HFFc6 (cell line): ENCODE measurements around the gene TMEM154. TPM values are rescaled to one million over a fixed set of nuclear protein-coding genes. Genes with fewer than 3 reads are reported as not detected.

Experiments used
- DNase-seq: peaks from one replicate; pipeline ENCODE4 v3.0.0-alpha.2; 2018
- H3K27ac Mint-ChIP-seq: 2 replicates; pipeline ENCODE4 v1.8.0; 2020; ENCODE audit warnings: mild to moderate bottlenecking, mixed read lengths
- H3K27me3 Mint-ChIP-seq: 2 replicates; pipeline ENCODE4 v1.8.0; 2021; ENCODE audit warnings: mild to moderate bottlenecking, moderate library complexity, mixed read lengths; ENCODE audit not compliant: insufficient read depth
- H3K36me3 Mint-ChIP-seq: 2 replicates; pipeline ENCODE4 v1.8.0; 2021; ENCODE audit warnings: low read depth, mixed read lengths
- H3K4me1 Mint-ChIP-seq: 2 replicates; pipeline ENCODE4 v1.8.0; 2020; ENCODE audit warnings: low read depth, mixed read lengths
- H3K4me3 Mint-ChIP-seq: 2 replicates; pipeline ENCODE4 v1.8.0; 2020; ENCODE audit warnings: mild to moderate bottlenecking, moderate library complexity, mixed read lengths
- H3K9me3 Mint-ChIP-seq: 2 replicates; pipeline ENCODE4 v1.8.0; 2020; ENCODE audit warnings: mild to moderate bottlenecking, mixed read lengths
- total RNA-seq, 6 experiments: library from RNA; stranded (reverse); fragmentation: NEBNext Ultra II Directional; extraction: Animal tissue kit (Norgen Biotek cat#: 25700); gene quantifications; 2 replicates in 1 of 6; 3 replicates in 5 of 6; pipeline ENCODE4 v1.2.3, GENCODE V29; 2021
- TF ChIP-seq, protein P1 (sequence below): fragments of 200-600 bp; sonication (generic); IDR thresholded peaks from 2 replicates; pipeline ENCODE4 v1.5.0; 2021; ENCODE audit warnings: antibody characterized with exemption, mild to moderate bottlenecking

Gene TMEM154
- total RNA-seq, 6 experiments from 2014 or later = 0.23 to 4.0 (median 0.95) TPM

DNA sequence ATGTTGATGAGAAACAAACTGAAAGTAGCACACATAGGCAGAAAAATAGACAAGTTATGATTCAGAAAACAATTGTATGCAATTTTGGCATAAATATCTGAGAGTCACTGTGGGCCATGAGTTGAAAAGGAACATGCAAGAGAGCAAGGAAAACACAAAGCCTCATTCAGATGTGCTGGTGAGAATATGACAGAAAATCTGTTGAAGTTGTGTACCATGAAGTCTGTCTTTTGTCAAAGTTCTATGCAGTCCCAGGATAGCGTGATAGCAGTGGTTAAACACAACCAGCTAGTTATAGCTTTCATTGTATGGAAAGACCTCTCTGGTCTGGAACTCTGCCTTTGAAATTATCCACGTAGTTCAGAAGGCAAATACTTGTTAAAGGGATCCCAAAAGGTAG is 53.0 kb downstream of the TMEM154 start:
- TF ChIP-seq, protein P1, sequence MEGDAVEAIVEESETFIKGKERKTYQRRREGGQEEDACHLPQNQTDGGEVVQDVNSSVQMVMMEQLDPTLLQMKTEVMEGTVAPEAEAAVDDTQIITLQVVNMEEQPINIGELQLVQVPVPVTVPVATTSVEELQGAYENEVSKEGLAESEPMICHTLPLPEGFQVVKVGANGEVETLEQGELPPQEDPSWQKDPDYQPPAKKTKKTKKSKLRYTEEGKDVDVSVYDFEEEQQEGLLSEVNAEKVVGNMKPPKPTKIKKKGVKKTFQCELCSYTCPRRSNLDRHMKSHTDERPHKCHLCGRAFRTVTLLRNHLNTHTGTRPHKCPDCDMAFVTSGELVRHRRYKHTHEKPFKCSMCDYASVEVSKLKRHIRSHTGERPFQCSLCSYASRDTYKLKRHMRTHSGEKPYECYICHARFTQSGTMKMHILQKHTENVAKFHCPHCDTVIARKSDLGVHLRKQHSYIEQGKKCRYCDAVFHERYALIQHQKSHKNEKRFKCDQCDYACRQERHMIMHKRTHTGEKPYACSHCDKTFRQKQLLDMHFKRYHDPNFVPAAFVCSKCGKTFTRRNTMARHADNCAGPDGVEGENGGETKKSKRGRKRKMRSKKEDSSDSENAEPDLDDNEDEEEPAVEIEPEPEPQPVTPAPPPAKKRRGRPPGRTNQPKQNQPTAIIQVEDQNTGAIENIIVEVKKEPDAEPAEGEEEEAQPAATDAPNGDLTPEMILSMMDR = no peak
- Mint-ChIP-seq H3K27me3 (peaks cover 5% of the 10 kb centered on the region), H3K4me3 (no peak overlapping the region), H3K4me1 (no peaks in the 10 kb centered on the region; the same call in 1 of the 2 replicates), H3K27ac (no peak overlapping the region), H3K36me3 (no peaks in the 10 kb centered on the region), H3K9me3 (no peaks in the 10 kb centered on the region)
- DNase-seq = no peak

DNA sequence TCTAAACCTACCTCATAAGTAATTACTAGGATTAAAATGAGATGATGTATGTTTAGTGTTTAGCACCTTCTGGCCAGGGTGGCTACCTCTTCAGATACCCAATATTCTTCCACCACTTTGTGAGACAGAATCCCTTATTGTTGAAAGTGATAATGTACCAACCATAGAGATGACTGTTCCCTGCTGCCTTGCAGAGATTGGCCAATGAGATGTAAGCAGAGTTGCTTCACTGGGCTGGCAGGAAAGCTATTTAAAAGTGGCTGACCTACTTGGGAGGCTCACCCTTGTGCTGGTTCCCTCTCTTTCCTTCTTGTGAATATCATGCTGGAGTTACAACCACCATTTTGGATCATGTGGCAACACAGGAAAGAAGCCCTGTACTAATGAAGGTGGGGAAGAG is 58.9 kb downstream of the TMEM154 start:
- TF ChIP-seq, protein P1 = no peak
- no peak for DNase-seq
- H3K4me1 Mint-ChIP-seq = no peaks in the 10 kb centered on the region
- no peaks in the 10 kb centered on the region for H3K36me3 Mint-ChIP-seq
- no peak overlapping the region for H3K4me3 Mint-ChIP-seq
- no peak overlapping the region for H3K27ac Mint-ChIP-seq
- H3K27me3 Mint-ChIP-seq = peaks cover 33% of the 10 kb centered on the region
- no peaks in the 10 kb centered on the region for H3K9me3 Mint-ChIP-seq

DNA sequence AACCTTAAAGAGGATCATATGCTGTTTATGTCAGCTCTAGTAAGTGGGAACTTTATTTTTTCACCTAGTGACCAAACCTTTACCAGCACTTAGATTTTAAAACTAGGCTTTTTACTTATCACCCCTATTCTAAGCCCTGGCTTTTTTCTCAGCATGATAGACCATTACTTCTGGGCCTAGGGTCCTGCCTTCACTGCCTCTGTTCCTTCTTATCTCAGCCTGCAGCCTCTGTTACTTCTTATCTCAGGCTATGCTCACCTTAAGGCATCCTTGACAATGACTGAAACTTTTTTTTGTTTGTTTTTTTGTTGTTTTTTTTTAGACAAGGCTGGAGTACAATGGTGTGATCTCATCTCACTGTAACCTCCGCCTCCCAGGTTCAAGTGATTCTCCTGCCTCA is 59.6 kb downstream of the TMEM154 start:
- Mint-ChIP-seq H3K4me3 (no peak overlapping the region), H3K36me3 (no peaks in the 10 kb centered on the region), H3K4me1 (no peaks in the 10 kb centered on the region), H3K9me3 (no peaks in the 10 kb centered on the region), H3K27ac (no peak overlapping the region), H3K27me3 (peaks cover 40% of the 10 kb centered on the region)
- DNase-seq = no peak
- TF ChIP-seq, protein P1 = no peak

DNA sequence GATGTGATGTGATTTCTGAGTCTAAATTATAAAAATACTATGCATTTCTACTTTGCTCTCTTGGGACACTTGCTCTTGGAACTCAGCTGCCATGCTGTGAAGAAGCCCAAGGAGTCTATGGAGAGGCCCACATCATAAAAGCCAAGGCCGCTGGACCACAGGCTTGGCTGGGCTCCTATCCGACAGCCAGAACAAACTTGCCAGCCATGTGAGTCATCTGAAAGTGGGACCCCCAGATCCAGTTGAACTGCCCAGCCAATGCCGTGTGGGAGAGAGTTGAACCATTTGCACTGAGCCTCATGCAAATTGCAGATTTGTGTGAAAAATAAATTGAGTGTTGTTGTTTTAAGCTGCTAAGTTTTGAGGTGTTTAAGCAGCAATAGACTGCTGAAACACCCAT is 60.2 kb downstream of the TMEM154 start:
- no peak overlapping the region for H3K27ac Mint-ChIP-seq
- H3K27me3 Mint-ChIP-seq = peaks cover 47% of the 10 kb centered on the region
- H3K4me1 Mint-ChIP-seq = no peaks in the 10 kb centered on the region
- no peak for DNase-seq
- TF ChIP-seq, protein P1 = no peak
- no peak overlapping the region for H3K4me3 Mint-ChIP-seq
- no peaks in the 10 kb centered on the region for H3K36me3 Mint-ChIP-seq
- H3K9me3 Mint-ChIP-seq = no peaks in the 10 kb centered on the region

DNA sequence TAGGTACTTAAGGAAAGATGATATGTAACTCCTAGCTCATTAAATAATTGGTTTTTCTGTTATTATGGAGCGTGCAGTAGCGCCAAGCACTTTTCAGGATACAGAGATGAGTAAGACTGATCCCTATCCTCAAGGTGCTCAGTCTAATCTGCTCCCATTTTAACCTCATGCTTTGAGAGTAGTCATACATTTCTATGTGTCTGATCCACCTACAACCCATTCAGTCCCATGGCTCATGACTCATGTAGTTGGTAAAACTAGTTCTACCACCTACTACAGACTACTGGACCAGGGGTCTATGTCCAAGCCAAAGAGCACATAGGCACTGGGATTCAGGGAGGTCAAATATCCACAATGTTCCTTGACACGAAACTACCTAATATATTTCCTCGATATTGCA is 60.8 kb downstream of the TMEM154 start:
- no peak for DNase-seq
- TF ChIP-seq, protein P1 = no peak
- Mint-ChIP-seq H3K27me3 (peaks cover 52% of the 10 kb centered on the region), H3K27ac (no peak overlapping the region), H3K4me1 (no peaks in the 10 kb centered on the region), H3K9me3 (no peaks in the 10 kb centered on the region), H3K4me3 (no peak overlapping the region), H3K36me3 (no peaks in the 10 kb centered on the region)

DNA sequence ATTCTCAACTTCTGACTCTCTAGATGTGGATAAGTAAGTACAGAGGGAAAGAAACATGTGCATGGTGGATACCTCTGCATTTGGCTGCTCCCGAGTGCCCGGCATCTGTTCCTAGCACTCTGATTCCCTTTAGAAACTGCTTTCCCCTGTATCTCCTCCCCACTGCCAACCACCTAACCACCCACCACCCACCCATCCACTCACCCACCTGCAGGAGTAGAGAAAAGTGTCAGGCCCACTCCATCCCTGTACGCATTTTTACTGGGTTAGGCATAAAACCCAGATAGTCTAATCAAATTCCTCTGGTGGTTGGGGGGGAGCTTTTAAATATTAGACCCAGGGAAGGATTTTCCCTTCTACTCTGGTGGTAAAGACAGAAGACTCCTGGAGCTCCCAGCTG is 63.0 kb downstream of the TMEM154 start:
- Mint-ChIP-seq H3K36me3 (no peaks in the 10 kb centered on the region), H3K9me3 (no peaks in the 10 kb centered on the region), H3K27ac (no peak overlapping the region), H3K4me1 (no peaks in the 10 kb centered on the region), H3K27me3 (peaks cover 66% of the 10 kb centered on the region), H3K4me3 (no peak overlapping the region)
- DNase-seq = no peak
- TF ChIP-seq, protein P1 = no peak
